ENCODE results near the gene SEMA3F.

SEMA3F gene

DNA sequence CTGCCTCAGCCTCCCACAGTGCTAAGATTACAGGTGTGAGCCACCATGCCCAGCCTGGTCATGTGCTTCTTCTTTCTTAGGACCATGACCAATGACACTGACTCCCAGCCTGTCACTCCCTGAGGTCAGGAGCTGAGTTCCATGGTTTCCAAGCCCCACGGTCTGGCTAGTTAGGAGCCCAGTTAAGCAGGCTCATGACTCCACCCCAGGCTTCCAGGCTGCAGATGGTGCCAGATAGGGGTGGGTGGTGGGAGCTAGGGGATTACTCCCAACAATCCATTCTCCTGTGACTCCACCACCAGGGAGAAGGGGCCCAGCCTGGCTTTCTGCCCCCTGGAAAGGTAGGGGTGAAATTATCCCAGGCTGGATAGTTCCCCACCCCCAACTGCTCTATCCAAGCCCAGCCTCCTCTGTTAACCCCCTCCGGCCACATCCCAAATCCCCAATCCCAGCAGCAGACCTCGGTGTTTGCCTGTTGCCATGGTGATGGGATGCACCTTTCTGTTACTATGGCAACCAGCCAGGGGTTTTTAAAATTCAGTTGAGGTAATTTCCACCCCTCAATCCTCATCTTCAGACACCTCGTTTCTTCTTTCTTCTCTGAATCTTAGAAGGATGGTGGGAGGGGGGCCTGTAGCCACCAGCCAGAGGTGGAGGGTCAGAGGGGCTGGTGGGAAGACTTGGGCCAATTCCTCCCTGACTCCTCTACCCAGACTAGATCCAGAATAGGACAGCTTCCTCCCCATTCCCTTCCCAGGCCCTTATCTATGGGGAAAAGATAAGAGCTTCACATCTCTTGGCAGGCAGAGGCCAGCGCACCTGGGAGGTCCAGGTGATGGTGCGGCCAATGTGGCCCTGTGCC lies 22.5 kb upstream of the SEMA3F start:
- DNase-seq (ENCODE audit: low read depth in 1 of 2, low spot score in 1 of 2) = no peak

DNA sequence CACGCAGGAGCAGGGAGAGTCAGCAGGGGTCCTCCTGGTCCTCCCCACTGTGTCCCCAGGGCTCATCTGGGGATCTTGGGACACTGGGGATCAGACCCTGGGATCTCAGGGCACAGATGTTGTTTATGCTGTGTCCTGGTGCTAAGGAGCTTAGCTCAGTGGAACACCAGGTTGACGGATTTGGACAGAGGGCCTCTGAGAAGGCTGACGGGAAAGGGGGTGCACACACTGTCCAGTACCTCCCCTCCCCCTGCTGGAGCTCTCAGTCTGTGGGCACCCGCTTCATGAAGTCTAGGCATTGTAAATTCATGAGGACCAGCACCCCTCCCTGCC lies 21.9 kb upstream of the SEMA3F start:
- DNase-seq (ENCODE audit: low read depth in 1 of 2, low spot score in 1 of 2) = no peak

DNA sequence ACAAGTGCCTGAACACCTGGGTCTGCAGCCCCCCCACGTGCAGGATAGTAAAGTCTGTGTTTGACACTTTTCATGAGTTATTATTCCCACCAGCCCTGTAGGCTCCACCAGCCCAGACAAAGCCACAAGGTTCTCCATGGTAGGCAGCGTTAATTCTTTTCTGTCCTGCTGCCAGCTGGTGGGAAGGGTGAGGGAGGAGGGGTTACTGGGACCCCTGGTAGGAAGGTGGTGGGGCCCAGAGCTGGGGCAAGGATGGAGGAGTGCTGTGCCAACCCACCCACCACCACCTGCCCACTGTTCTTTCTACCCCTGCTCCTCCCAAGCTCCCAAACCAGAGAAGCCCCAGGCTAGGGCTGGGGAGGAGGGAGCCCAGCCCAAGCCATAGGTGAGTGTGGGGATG lies 20.8 kb upstream of the SEMA3F start:
- no peak for DNase-seq (ENCODE audit: low read depth in 1 of 2, low spot score in 1 of 2)

DNA sequence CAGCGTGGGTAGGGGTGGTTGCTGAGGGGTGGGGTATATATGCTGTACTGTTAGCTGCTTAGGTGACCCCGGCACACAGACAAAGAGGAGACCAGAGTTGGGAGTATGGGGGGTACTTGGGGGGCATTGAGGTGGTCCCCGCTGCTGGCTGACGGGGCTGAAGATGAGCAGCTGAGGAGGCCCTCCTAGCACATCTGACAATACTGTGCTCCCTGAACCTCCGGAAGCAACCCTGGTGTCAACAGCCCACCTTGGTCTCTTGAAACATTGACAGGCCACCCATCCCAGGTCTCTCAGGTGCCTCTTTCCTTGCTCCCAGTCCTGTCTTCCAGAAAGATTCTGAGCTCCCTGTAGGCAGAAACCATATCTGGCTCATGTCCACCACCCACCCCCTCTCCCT lies 19.2 kb upstream of the SEMA3F start:
- DNase-seq (ENCODE audit: low read depth in 1 of 2, low spot score in 1 of 2) = no peak

DNA sequence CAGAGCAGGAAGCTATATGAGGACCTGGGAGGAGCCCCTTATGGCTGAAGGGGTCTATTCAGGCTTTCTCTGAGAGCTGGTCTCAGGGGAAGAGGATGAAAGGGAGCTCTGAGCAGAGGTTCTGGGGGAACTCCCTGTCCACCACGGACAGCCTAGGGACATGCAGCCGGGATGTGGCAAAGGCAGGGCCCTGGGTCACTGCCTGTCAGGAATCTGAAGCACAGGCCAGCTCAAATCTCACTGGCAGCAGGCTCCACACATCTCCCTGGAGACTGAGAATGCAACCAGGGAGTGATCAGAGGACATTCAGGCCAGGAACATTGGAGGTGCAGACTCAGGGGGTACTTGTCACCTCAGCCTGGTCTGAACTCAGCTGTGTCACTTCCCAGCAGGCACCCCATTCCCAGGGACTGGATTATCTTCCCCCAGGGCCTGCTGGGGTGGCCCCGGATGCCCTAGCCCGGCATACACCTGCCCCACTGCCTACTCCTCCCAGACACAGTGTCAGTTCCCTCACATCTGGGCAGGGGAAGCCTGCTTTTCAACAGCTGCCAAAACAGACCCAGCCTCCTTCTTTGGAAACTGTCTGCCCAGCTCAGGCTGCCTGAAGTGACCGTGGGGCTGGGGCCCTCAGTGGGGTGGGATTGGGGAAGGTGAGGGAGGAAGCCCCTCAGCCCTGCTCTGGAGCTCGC lies 18.3 kb upstream of the SEMA3F start:
- no peak for DNase-seq (ENCODE audit: low read depth in 1 of 2, low spot score in 1 of 2)

DNA sequence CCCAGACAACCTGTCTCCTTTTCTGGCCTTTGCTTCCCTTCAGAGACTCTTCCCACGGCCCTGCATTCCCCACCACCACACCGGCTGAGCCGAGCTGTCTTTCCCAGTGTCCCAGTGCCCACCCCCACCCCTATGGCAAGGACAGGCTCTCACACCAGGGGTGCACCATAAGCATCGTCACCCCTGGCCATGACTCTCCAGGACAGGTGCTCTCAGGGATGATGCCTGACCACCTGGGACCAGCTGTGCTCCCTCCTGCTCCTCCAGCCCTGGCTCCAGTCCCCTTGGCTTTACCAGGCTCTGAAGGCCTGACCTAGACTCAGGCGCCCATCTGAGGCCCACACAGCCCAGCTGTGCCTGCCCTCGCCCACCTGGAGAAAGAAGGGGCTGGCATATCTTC lies 17.6 kb upstream of the SEMA3F start:
- DNase-seq (ENCODE audit: low read depth in 1 of 2, low spot score in 1 of 2) = no peak

DNA sequence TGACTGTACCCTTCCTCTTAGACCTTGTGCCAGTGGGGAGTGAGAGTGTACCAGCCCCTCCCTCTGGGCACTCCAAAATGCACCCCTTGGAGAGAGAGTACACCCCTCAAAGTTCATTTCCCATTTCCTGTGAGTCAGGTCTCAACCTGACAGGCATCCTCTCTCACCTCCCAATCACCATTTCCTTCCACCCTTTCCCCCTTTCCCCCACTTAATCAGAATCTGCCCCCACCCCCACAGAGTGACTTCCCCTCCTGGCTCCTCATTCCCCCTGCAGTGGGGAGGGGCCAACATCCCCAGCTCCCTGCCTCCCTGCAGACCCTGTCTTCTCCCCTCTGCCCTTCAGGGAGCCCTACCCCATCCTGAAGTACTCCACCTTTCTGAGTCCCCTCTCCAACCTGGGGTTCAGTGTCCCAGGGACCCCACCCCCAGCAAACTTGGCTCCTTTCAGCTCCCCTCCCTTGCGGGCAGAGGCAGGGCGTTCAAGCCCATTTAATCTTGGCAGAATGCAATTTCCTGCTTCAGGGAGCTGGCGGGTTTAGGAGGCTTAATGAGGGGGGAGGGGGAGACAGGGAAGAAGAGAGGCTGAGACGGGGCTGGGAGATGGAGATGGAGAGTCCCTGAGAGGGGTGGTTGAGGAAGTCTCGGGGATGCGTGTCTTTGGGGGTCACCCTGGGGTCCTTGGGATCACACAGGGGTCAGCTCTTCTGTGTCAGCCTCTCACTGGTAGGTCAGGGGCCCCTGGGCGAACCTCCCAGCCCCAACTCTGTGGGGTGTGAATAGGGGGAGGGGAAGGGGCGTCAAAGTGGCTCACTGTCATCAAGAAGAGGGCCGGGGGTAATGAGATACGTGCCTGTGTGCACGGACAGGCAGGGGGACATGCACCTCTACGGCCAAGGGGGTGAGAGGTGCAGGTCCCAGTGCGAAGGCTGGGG lies 16.6 kb upstream of the SEMA3F start:
- DNase-seq (ENCODE audit: low read depth in 1 of 2, low spot score in 1 of 2) = no peak

DNA sequence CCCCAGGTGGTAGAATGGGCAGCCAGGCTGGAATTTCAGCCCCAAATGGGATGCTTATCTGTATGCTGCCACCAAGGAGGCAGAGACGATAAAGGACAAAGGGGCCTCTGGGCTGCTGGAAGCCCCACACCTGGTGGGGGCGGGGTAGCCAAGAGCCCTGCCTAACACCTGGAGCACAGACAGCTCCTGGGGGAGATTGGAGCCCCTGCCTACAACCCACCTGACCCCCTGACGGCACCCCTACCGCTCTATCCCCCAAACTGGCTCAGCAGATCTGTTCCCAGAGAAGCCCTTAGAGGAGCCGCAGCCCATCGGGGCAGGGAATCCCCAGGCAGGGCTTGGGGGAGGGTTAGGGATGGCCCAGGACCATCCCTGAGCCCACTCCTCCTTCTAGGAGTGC lies 15.8 kb upstream of the SEMA3F start:
- no peak for DNase-seq (ENCODE audit: low read depth in 1 of 2, low spot score in 1 of 2)

DNA sequence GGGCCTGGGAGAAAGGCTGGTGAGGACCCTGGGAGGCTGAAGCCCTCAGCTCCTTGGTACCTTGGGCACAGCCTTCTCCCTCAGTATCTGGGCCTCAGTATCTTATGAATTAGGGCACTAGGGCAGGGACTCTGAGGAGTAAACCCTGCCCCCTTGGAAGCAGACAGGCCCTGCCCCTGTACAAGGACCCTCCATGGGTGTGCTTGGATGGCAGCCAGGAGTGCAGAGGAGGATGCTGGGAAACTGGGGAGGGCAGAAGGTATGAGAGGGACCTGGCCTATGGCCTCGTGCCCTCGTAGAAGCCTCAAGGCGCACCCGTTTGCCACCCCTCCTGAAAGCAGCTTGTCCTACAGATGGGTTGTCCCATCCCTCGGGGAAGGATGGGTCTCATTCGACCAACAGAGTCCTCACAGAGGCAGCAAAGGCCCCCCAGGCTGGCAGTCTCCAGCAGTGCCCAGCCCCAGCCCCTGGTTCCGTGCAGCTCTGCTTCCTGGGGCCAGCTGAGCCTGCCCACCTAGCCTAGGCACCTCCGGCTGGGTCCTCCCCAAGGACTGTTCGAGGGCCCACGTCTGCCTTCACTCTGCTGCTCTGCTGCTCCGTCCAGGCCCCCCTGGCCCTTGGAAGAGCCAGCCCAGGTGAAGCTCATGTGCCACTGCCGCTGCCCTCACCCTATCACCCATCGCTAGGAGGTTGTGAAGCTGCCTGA lies 15.3 kb upstream of the SEMA3F start:
- DNase-seq (ENCODE audit: low read depth in 1 of 2, low spot score in 1 of 2) = no peak

DNA sequence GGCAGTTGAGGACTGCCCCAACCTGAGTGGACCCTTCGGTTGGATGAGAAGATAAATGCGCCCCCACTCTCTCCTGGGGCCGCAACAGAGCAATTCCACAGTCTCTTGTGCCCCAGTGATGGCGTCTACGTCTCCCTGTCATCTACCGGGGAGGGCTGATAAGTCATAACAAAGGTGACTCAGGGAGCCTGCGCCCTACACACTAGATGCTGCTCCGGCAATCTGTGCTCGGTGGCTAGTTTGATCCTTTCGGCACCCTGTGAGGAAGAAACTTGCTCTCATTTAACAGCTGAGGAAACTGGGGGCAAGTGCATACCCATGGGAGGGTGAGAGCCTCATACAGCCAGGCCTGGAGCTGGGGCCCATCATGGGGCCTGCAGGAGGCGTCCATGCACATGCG lies 14.1 kb upstream of the SEMA3F start:
- no peak for DNase-seq (ENCODE audit: low read depth in 1 of 2, low spot score in 1 of 2)

DNA sequence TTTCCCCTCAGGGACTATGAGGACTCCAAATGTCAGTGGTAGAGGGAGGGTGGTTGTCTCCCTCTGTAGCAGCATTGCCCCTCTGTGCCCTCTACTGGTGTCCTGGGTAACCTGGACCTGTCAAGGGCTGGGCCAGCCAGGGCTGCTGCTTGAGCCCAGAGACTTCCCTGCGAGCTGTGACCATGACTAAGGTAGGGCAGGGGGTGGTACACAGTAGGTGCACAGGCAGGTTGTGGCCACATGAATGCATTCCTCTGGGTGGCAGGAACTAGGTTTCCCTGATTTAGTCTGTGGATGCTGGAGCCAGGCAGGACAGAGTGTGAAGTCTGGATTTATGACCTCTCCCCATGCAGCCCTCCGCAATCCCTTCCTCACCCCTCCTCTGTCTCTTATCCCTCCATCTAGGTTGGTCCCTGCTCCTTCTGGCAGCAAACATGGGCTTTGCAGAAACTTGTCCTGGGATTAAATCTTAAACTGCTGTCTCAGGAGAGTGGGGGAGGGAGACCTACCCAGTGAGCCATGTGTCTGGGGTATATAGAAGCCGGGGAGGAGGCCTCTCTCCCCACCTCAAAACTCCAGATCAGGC lies 8.7 kb upstream of the SEMA3F start:
- no peak for DNase-seq (ENCODE audit: low read depth in 1 of 2, low spot score in 1 of 2)

DNA sequence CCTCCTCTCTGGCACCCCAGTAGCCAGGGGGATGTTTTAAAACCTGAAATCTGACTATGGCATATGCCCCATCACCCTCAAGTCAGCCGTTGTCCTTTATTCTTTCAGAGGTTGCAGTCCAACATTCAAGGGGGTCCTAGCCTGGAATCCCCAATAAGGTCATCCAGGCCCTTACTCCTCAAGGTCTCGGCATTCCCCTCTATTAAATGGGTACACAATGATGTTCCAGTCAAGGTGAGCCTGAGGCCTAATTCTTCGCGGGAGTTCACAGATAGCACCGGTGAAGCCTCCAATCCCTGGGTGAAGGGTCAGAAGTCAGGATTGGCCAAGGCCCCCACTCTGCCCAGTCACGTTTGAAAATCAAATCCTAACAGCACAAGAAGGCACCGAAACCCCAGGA lies 8.1 kb upstream of the SEMA3F start:
- no peak for DNase-seq (ENCODE audit: low read depth in 1 of 2, low spot score in 1 of 2)

DNA sequence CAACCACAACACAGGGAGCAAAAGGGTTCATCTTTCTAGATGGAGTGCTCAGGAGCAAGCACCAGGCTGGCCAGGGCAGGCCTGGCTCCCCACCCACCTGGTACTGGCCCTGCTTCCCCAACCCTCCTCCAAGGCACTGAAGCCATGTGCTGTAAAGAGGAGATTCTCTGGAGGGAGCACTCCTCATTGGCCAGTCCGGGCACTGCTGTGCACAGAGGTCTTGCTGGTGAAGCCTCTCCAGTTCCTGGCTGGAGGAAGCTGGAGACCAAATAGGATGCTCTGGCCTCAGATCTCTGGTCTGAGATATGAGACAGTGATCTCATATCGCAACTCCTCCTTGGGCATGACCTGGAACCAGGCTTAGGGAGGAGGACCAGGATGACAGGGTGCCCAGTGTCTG lies 7.7 kb upstream of the SEMA3F start:
- DNase-seq (ENCODE audit: low read depth in 1 of 2, low spot score in 1 of 2) = no peak

DNA sequence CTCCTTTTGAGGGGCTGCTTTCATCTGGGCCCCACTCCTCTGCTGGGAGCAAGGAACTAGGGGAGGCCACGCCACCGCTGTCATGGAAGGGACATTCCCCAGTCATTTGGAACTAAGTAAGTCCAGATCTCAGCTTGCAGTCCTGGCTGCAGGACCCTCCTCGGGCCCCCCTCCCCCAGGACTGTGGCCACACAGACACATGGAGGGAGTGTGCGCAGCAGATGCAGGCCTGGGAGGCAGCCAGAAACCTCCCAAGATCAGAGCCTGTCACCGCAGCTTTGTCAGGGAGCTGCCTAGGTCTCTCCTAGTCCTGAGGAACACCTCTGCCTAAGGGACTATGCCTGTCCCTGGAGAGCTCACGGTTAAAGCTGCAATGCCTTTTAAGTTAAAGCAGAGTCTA lies 7.3 kb upstream of the SEMA3F start:
- DNase-seq (ENCODE audit: low read depth in 1 of 2, low spot score in 1 of 2) = no peak

DNA sequence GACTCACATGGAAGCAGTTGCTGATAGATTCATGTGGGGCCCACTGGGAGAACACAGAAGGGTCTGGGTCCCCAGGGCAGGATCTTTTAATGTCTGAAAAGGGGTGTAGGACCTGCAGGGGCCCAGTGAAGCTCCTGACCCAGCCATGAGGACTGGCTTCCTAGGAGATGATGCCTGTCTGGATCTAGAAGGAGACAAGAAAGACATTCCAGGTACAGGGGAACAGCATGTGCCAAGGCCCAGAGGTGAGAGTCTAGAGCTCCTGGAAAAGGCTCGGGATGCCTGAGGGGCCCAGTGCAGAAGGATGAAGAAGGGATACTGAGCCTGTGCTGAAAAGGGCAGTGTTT lies 4.7 kb upstream of the SEMA3F start:
- no peak for DNase-seq (ENCODE audit: low read depth in 1 of 2, low spot score in 1 of 2)

DNA sequence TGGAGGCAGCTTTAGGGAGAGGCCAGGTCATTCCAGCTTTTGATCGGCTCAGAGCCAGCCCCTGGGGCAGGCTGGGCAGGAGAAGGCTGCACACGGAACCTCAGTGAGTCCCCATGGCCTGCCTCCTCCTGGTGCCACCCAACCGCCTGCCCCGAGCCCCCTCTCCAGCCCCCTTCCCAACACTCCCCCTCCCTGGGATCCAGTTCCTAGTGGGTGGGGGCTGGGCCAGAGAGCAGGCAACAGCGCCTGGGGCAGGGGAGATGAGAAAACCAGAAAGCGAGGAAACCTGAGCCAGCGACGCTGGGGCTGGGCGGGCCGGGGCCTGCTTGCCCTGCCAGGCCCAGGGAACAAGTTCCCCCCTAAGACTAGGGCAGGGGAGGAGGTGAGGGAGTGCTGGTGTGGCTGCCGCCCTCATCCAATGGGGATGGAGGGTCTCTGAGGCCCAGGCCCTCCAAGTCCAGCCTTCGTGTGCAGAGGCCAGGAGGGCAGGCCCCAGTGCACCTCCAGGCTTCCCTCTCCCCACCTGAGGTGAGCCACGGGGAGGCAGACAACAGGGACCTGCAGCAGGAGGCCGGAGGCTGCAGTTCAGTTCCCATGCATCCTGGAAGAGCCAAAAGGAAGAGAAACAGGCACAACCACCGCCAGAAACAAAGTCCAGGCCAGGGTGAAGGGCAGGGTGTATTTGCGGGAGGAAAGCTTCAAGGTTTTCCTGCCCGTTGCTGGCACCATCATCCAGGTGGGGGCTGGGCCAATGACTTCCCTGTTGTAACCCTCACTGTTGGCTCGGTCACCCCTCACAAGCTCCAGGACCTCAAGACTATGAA lies 4.0 kb upstream of the SEMA3F start:
- no peak for DNase-seq (ENCODE audit: low read depth in 1 of 2, low spot score in 1 of 2)

DNA sequence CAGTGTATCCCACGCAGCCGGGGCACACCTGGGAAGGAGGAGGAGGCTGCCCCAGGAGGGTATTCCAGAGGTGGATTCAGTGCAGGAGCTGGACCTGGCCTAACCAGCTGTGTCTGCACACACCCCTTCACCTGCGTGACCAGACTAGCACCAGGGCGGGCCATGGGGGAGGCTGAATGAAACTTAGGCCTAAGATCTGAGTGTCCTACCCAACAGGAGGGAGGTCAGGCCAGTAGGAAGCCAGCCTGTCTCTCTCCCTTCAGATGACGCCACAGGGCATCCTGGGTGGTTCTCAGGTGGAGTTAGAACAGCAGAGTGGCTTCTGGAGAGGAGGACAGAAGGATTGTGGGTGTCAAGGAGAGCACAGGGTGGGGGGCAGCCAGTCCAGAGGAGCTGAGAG lies 3.4 kb upstream of the SEMA3F start:
- DNase-seq (ENCODE audit: low read depth in 1 of 2, low spot score in 1 of 2) = no peak

DNA sequence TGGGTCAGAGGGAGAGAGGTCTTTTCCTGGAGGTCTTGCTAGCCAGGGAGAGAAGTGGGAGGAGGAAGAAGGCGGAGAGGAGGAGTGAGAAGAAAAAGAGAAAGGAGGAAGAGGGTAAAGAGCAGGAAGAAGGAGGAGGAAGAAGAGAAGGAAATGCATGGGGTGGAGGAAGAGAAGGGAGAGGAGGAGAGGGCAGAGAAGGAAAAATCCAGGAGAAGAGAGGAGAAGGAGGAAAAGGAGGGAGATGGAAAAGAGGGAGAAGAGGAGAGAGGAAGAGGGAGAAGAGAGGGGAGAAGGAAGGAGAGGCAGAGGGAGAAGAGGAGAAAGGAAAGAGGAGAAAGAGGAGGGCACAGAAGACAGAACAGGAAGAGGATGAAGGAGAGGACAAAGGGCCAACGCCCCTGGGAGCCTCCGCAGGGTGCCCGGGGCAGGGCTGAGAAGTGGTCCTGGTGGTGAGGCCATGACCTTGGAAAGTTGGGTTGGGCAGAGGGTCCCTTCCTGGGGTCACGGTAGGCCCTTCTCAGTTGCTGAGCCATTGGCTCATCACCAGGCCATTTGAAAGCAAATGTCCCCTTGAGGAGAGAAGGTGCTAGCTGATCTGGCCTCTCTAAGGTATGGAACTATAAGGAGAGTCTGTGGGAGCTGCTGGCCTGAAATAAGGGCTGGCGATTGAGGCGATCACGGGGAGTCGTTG lies 1.2 kb upstream of the SEMA3F start:
- DNase-seq (ENCODE audit: low read depth in 1 of 2, low spot score in 1 of 2) = no peak

DNA sequence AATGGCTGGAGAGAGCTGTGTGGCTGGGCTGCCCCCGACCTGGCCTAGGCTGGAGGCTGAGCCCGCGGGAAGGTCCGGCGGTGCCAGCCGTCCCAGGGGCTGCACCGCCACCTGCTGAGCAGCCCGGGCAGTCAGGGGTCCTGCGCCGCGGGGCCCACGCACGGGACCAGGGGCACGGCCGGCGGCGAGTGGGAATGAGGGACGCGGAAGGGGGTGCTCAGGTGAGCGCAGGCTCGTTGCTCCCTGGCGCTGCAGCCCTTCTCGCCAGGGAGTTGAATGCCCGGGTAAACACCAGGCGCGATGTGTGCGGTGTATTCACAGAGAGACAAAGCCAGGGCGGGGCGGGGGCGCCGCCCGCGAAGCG lies 666 bp upstream of the SEMA3F start:
- DNase-seq (ENCODE audit: low read depth in 1 of 2, low spot score in 1 of 2) = peak in 1 of 2 donors; percentile 36

DNA sequence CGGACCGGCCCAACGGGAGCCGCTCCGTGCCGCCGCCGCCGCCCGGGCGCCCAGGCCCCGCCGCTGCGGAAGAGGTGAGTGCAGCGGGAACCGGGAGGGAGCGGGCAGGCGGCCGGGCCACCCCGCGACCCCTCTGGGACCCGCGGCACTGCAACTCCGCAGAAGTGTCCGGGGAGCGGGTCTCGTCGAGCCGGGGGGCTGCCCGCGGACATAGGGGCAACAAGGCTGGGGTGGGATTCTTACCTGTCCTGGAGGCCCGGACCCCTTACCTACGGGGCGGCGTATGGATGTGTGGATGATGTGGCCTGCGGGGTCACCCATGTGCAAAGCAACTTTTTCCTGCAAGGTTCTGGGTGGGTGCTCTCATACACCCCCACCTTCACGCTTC lies 361 bp downstream of the SEMA3F start:
- no peak for DNase-seq (ENCODE audit: low read depth in 1 of 2, low spot score in 1 of 2)

All from activated CD4-positive, alpha-beta T cell treated with anti-CD3 and anti-CD28 coated beads, Interleukin-2, amount 50 U/mL, for 24 hours (primary cell).